H9 (cell line): Measurements from ENCODE around the gene F10. TPM values are rescaled to one million over a fixed set of nuclear protein-coding genes. Genes with fewer than 3 reads are reported as not detected.

ENCODE experiments used
- DNase-seq: peaks from one replicate; pipeline ENCODE4 v3.0.0-alpha.2; 2017
- H2AFZ ChIP-seq: one replicate; pipeline ENCODE4 v1.6.1; 2013; ENCODE audit warnings: mild to moderate bottlenecking, low read length, control low read depth, moderate library complexity
- H2AK5ac ChIP-seq: 2 replicates; pipeline ENCODE4 v1.6.1; 2013; ENCODE audit warnings: low read length, control low read depth, mixed read lengths; ENCODE audit not compliant: insufficient read length
- H2BK120ac ChIP-seq: one replicate; pipeline ENCODE4 v1.6.1; 2013; ENCODE audit warnings: low read depth, mild to moderate bottlenecking, low read length, control low read depth, inconsistent platforms; ENCODE audit not compliant: poor library complexity, severe bottlenecking
- H2BK12ac ChIP-seq: 2 replicates; pipeline ENCODE4 v1.6.1; 2013; ENCODE audit warnings: low read length, control low read depth, mixed read lengths, low read depth; ENCODE audit not compliant: insufficient read length
- H2BK15ac ChIP-seq: 2 replicates; pipeline ENCODE4 v1.6.1; 2013; ENCODE audit warnings: low read depth, low read length, control low read depth
- H2BK20ac ChIP-seq: one replicate; pipeline ENCODE4 v1.6.1; 2013; ENCODE audit warnings: low read depth, mild to moderate bottlenecking, low read length, control low read depth, inconsistent platforms; ENCODE audit not compliant: poor library complexity, severe bottlenecking
- H2BK5ac ChIP-seq: 2 replicates; pipeline ENCODE4 v1.6.1; 2013; ENCODE audit warnings: low read length, control low read depth, mixed read lengths; ENCODE audit not compliant: insufficient read length
- H3K14ac ChIP-seq: 2 replicates; pipeline ENCODE4 v1.6.1; 2013; ENCODE audit warnings: low read length, control low read depth; ENCODE audit not compliant: insufficient read depth
- H3K18ac ChIP-seq: 2 replicates; pipeline ENCODE4 v1.6.1; 2013; ENCODE audit warnings: low read depth, mild to moderate bottlenecking, mixed read lengths, low read length, control low read depth; ENCODE audit not compliant: insufficient read length
- H3K23ac ChIP-seq: 2 replicates; pipeline ENCODE4 v1.6.1; 2013; ENCODE audit warnings: low read length, control low read depth, mixed read lengths, low read depth; ENCODE audit not compliant: insufficient read length
- H3K23me2 ChIP-seq: 2 replicates; pipeline ENCODE4 v1.6.1; 2013; ENCODE audit warnings: low read depth, mild to moderate bottlenecking, mixed read lengths, low read length, control low read depth; ENCODE audit not compliant: insufficient read length, poor library complexity, severe bottlenecking
- H3K27ac ChIP-seq: 2 replicates; pipeline ENCODE4 v1.5.1; 2013; ENCODE audit warnings: low read length, control low read depth, mixed read lengths, low read depth; ENCODE audit not compliant: insufficient read length
- H3K27me3 ChIP-seq: 2 replicates; pipeline ENCODE4 v1.6.1; 2013; ENCODE audit warnings: low read length, control low read depth, inconsistent platforms; ENCODE audit not compliant: insufficient read depth
- H3K4ac ChIP-seq: 2 replicates; pipeline ENCODE4 v1.6.1; 2013; ENCODE audit warnings: low read depth, mild to moderate bottlenecking, control low read depth, inconsistent platforms, low read length, moderate library complexity
- H3K4me1 ChIP-seq: 2 replicates; pipeline ENCODE4 v1.6.1; 2013; ENCODE audit warnings: low read length, control low read depth, inconsistent platforms; ENCODE audit not compliant: insufficient read depth
- H3K4me2 ChIP-seq: 2 replicates; pipeline ENCODE4 v1.6.1; 2013; ENCODE audit warnings: low read length, control low read depth, mixed read lengths; ENCODE audit not compliant: insufficient read length, insufficient read depth
- H3K56ac ChIP-seq: 2 replicates; pipeline ENCODE4 v1.6.1; 2013; ENCODE audit warnings: low read depth, mild to moderate bottlenecking, mixed read lengths, low read length, control low read depth; ENCODE audit not compliant: insufficient read length
- H3K79me1 ChIP-seq: 2 replicates; pipeline ENCODE4 v1.6.1; 2013; ENCODE audit warnings: low read depth, mild to moderate bottlenecking, moderate library complexity, low read length, control low read depth, inconsistent platforms; ENCODE audit not compliant: insufficient read depth, poor library complexity, severe bottlenecking
- H3K79me2 ChIP-seq: 2 replicates; pipeline ENCODE4 v1.6.1; 2013; ENCODE audit warnings: low read length, control low read depth, inconsistent platforms; ENCODE audit not compliant: insufficient read depth
- H3K9ac ChIP-seq: 2 replicates; pipeline ENCODE4 v1.6.1; 2013; ENCODE audit warnings: low read length, control low read depth, mixed read lengths; ENCODE audit not compliant: insufficient read length; ENCODE audit errors: extremely low read depth
- H3K9me3 ChIP-seq: one replicate; pipeline ENCODE4 v1.6.1; 2013; ENCODE audit warnings: low read depth, low read length, inconsistent platforms; ENCODE audit not compliant: control insufficient read depth
- H3T11ph ChIP-seq: one replicate; pipeline ENCODE4 v1.6.1; 2013; ENCODE audit warnings: mild to moderate bottlenecking, low read length, control low read depth, inconsistent platforms
- H4K20me1 ChIP-seq: one replicate; pipeline ENCODE4 v1.6.1; 2013; ENCODE audit not compliant: control insufficient read depth, insufficient read length, insufficient read depth
- H4K5ac ChIP-seq: 2 replicates; pipeline ENCODE4 v1.6.1; 2013; ENCODE audit warnings: low read depth, mild to moderate bottlenecking, mixed read lengths, low read length, control low read depth; ENCODE audit not compliant: insufficient read length
- H4K8ac ChIP-seq: replicated peaks from 2 replicates; pipeline ENCODE4 v1.6.1; 2013; ENCODE audit warnings: low read length, control low read depth, mixed read lengths, low read depth; ENCODE audit not compliant: insufficient read length
- H4K91ac ChIP-seq: 2 replicates; pipeline ENCODE4 v1.6.1; 2013; ENCODE audit warnings: low read depth, mild to moderate bottlenecking, moderate library complexity, mixed read lengths, low read length, control low read depth; ENCODE audit not compliant: insufficient read length
- H3K27ac Mint-ChIP-seq, 3 experiments: 2 replicates in 2 of 3; 3 replicates in 1 of 3; pipeline ENCODE4 v1.8.0; 2020 to 2021; ENCODE audit warnings: mixed read lengths in 3 of 3, mild to moderate bottlenecking in 1 of 3, moderate library complexity in 1 of 3
- H3K27me3 Mint-ChIP-seq: 2 replicates; pipeline ENCODE4 v1.8.0; 2021; ENCODE audit warnings: low read depth, mild to moderate bottlenecking, moderate library complexity, mixed read lengths
- H3K36me3 Mint-ChIP-seq, 3 experiments: 2 replicates in 2 of 3; 3 replicates in 1 of 3; pipeline ENCODE4 v1.8.0; 2020 to 2021; ENCODE audit warnings: low read depth in 3 of 3, mixed read lengths in 3 of 3; ENCODE audit not compliant: insufficient read depth in 1 of 3
- H3K4me1 Mint-ChIP-seq, 2 experiments: 2 replicates each; pipeline ENCODE4 v1.8.0; 2020; ENCODE audit warnings: mixed read lengths in 2 of 2
- H3K4me3 Mint-ChIP-seq, 2 experiments: 2 replicates in 1 of 2; 3 replicates in 1 of 2; pipeline ENCODE4 v1.8.0; 2020 to 2021; ENCODE audit warnings: mild to moderate bottlenecking in 2 of 2, mixed read lengths in 2 of 2, moderate library complexity in 1 of 2
- H3K9me3 Mint-ChIP-seq, 2 experiments: 2 replicates in 1 of 2; 3 replicates in 1 of 2; pipeline ENCODE4 v1.8.0; 2020; ENCODE audit warnings: mild to moderate bottlenecking in 2 of 2, mixed read lengths in 2 of 2, moderate library complexity in 1 of 2
- CTCF ChIP-seq: fragments of 200-600 bp; sonication (generic); conservative IDR thresholded peaks from 3 replicates; pipeline ENCODE4 v1.8.0; 2021; ENCODE audit warnings: antibody characterized with exemption, mild to moderate bottlenecking
- whole genome bisulfite sequencing: extraction: QIAGEN DNeasy Blood & Tissue Kit; methylation state at CpG from one replicate; pipeline ENCODE4 v1.1.7; 2013; ENCODE audit warnings: missing lambda C conversion rate, low lambda C conversion rate, mixed read lengths; ENCODE audit not compliant: insufficient read length; ENCODE audit errors: extremely low coverage; 5-methylcytosine and 5-hydroxymethylcytosine counted together
- total RNA-seq: library from RNA; stranded (reverse); gene quantifications from 2 replicates; pipeline ENCODE4 v1.2.1, GENCODE V29; 2021

The F10 gene
- total RNA-seq, 1 experiment from 2014 or later: 1.7 TPM

- Histone ChIP-seq H3K23ac (no peak overlapping the region), H3K56ac (no peak overlapping the region), H3K9ac (no peak overlapping the region), H4K8ac (no peak overlapping the region), H3K4me2 (no peak overlapping the region), H3K79me2 (no peaks in the 10 kb centered on the region), H3K27me3 (no peaks in the 10 kb centered on the region), H3T11ph (no peak overlapping the region), H4K91ac (no peak overlapping the region), H2BK5ac (no peak overlapping the region), H4K5ac (no peak overlapping the region), H3K4ac (no peak overlapping the region), H3K4me1 (no peaks in the 10 kb centered on the region), H4K20me1 (no peaks in the 10 kb centered on the region), H2BK20ac (no peak overlapping the region), H3K14ac (no peak overlapping the region), H3K18ac (no peak overlapping the region), H3K23me2 (no peaks in the 10 kb centered on the region), H2AFZ (no peak overlapping the region), H2AK5ac (no peak overlapping the region), H2BK120ac (no peak overlapping the region), H3K9me3 (no peaks in the 10 kb centered on the region), H2BK15ac (no peak overlapping the region), H3K79me1 (no peaks in the 10 kb centered on the region), H3K27ac (no peak overlapping the region), H2BK12ac (no peak overlapping the region)
- peaks cover 0 to 9% (median 6%) of the 10 kb centered on the region in 3 experiments; a peak in 4 of 7 replicates for H3K36me3 Mint-ChIP-seq
- H3K4me1 Mint-ChIP-seq: peaks cover 0 to under 1% of the 10 kb centered on the region in 2 experiments; a peak in 2 of 4 replicates
- peak; percentile 50; the same call in 2 of the 3 replicates for TF ChIP-seq CTCF
- WGBS: no CpG with 5 or more reads among the region's 25 CpGs
- no peaks in the 10 kb centered on the region for H3K27me3 Mint-ChIP-seq
- no peak overlapping the region for H3K27ac Mint-ChIP-seq
- no peak for DNase-seq
- H3K9me3 Mint-ChIP-seq: no peaks in the 10 kb centered on the region
- H3K4me3 Mint-ChIP-seq: no peak overlapping the region
Observed at GRCh38 chr13:113084094-113084942, 38.3 kb upstream of the F10 start.
